Stimulated activated CD8-positive, alpha-beta memory T cell treated with anti-CD3 and anti-CD28 coated beads, Interleukin-12 subunit alpha, Interleukin-12 subunit beta, amount 100 ng/mL, for 1 hour (primary cell): ENCODE measurements around the gene STRN3.

Experiments used
- DNase-seq: peaks from one replicate; pipeline ENCODE4 v3.0.0-alpha.2; 2020; ENCODE audit warnings: low read depth

Gene STRN3

DNA sequence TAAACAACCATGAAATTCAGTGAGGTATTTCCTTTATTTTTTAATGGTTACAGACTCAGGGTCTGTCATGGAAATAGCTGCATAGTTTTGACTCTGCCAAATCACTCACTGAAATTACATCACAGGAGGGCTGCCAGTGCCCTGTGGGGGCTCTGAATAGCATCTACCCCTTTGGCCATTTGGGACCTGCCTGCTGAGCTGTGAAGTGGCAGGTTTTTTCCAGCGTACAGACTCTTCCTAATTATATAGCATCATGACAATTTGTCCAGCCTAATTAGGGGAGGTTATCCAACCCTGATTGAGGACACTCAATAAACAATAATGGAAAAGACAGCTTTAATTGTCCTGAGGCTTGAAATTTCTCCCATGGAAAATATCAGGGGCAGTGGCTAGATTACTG is 153.6 kb downstream of the STRN3 start:
- no peak for DNase-seq

DNA sequence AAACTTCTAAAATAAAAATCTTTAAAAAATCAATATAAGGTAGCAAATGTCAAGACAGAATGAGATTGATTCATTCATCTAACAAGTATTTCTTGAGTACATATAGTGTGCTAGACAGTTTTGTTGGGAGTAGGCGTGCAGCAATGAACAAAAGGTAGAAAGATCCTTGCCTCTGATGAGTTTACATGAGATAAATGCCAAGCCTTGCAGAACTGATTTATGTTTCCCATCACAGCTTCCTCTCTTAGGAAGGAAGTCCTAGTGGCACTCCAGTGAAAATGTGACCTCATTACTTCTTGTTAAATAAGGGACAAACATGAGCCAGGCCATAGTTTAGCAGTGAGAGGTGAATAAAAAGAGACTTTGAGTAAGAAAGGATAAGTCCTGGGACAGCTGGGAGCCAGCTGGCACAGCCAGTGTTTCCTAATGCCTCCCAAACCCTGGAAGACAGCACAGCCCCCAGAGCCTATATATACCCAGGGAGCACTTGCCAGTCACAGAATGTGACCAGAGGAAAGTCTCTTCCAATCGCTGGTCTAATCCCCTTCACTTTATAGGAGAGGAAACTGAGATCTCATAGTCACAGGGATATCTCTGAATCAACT is 156.5 kb downstream of the STRN3 start:
- no peak for DNase-seq

DNA sequence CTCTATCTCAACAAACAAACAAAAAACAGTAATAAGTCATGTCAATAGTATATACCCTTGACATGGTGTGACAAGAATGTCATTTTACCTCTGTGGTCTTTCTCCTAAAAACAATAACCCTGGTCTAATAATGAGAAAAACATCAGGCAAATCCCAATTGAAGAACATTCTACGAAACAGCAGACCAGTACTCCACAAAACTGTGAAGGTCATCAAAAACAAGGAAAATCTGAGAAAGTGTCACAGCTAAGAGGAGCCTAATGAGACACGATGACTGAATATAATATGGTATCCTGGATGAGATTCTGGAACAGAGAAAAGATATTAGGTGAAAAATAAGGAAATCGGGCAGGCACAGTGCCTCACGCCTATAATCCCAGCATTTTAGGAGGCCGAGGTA is 157.4 kb downstream of the STRN3 start:
- DNase-seq = no peak

DNA sequence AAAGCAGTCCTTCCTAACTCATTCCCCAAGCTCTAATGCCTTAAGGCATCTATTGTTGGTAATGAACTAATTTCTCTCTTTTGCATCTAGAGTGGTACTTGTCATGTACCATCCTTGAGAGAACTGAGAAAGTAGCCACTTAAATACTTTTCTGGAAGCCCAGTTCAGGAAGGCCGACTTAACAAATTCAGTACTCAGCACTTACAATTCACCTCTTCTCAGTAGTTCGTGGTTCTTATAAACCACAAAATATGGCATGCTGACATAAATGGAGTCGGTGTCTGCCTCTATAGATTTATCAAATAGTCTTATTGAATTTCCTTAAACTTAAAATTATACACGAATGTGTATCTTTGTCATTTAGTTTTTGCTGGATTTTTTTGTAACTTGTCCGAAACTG is 161.2 kb downstream of the STRN3 start:
- DNase-seq = no peak

DNA sequence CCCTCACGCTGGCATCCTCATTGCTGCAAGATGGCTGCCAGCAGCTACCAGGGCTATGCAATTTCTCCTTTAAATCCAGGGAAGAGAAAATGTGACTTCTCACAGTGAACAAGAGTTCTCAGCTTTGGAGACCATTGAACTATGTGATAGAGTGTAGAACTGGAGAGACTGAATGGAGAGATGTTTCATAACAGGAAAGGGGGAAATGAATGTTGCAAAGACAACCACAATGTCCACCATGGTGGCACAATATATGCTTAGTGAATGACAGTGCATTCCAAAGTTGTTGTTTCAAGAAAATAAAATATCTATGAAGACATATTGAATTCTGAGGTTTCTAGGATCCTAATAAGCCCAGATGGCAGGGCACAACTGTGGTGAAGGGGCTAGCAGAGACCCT is 165.0 kb downstream of the STRN3 start:
- no peak for DNase-seq

DNA sequence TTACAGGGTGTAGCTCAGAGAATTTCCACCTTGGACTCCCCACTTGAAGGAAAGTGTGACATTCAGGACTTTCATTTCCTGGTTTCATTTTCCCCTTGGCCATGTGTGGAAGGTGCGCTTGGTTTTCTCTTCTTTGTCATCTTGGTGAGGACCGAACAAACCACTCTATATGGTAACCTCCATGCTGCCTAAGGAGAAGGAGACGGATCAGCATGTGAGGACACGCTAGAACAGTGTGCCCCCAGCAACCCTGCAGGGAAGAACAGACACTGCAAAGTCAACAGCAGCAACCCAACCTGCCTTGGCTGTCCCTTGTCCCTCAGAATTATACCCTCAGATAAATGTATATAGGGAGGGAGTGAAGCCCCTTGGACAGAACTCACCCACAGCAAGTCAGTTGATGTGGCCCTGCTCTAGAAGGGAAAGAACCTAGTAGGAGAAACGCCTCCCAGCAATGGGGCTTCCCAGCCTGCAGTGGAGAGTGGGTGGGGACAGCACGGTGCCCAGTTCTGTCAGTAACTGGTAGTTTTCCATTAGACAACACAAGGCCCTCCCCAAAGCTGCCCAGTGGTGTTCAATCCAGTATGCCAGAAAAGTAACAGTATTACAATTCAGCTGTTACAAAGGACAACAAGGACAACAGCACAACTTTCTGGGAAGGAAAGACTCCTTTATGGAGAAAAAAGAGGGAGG is 170.7 kb downstream of the STRN3 start:
- no peak for DNase-seq

DNA sequence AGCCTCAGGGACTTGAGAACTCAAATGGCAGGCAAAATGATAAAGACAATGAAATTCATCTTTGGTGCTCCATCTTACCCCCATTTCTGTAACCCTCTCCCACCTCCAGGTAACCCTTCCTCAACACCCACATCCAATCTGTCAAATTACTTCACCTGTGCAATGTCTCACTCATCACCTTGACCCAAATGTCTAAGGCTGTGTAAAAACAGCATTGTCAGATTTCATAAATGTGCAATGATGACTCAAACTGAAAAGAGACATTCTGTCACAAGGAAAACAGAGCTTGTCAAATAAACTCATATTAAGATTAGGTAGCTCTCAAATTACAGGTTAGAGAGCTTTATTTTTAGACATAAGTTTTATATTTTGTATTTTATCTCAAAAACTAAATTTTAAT is 171.7 kb downstream of the STRN3 start:
- no peak for DNase-seq

DNA sequence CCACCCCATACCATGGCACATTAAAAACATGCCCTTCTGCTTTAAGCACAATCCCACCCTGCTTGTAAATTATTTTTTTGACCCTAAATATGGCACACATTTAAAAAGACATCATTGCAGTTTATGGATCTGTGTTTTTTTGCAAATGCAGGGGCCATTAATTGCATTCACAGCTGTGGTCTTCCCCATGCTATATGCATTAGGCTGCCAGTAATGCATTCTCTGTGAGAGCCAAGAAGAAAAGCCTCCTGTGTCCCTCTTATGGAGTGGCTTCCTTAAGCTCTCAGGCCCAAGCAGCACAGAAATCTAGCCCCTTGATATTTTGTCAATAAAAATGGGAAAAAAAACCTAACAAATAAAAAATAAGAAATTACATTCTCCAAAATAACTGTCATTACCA is 172.2 kb downstream of the STRN3 start:
- no peak for DNase-seq

DNA sequence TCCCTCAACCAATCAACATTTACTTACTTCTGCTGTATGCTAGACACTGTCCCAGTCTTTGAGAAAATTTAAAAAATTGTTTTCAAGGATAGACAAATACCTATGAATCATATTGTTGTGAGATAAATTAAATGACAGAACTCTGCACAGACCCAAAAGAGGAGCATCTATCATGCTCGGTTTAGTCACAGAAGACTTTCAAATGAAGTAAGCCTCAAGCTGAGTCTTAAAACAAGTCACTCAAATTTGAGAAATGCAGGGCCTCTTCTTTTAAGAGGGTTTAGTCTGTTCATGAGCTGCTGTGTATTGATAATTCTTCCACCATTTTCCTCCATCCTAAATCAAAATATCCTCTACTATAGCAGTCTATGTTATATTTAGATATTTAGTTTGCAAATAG is 176.2 kb downstream of the STRN3 start:
- DNase-seq = no peak

DNA sequence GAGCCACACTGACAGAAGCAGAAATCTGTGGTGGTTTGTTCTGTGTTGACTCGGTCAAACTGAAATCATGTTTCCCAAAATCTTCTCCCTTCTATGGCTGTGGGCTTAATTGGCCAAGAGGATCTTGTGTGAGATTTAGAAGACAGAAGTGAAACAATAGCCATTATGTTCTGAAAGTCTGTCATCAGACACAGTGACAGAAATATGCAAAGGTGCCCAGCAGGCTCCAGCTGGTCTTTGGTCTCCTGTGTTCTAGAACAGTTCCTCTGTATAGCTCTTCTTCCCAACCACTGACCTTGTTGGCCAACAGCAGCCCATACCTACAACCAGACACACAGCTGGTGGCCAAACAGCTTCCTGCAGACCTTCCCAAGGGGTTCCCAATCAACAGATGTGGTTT is 176.8 kb downstream of the STRN3 start:
- no peak for DNase-seq

DNA sequence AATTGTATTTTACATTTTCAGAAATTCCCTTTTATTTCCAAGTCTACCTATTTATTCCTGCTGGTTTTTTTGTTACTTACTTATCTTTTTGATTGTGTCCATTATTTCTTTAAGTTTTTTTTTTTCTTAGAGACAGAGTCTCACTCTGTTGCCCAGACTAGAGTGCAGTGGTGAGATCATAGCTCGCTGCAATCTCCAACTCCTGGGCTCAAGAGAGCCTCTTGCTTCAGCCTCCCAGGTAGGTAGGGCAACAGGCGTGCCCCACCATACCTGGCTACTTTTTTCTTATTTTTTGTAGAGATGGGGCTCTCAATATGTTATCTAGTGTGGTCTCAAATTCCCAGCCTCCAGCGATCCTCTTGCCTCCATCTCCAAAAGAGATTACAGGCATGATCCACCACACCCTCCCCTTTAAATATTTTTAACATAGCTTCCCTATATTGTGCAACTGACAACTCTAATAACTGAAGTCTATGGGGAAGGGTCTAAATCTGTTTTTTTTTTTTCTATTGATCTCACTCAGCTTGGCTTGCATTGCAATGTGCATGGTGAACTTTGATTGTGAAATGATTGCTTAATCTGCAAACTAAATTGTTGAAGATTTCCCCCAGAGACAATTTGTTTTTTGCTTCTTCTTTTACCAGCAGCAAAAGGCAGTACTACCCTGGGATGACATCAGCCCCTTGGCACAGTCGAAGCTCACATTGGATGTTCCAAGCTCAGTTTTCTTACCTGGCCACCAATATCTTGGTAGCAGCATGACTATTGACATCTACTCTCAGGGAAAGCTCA is 177.5 kb downstream of the STRN3 start:
- DNase-seq = no peak
